Osteoblast (primary cell): ENCODE data around the gene CNOT6. TPM values are rescaled to one million over a fixed set of nuclear protein-coding genes. Genes with fewer than 3 reads are reported as not detected.

Experiments used
- DNase-seq: peaks from one replicate; pipeline ENCODE4 v3.0.0; 2011; ENCODE audit warnings: low spot score, mixed read lengths; ENCODE audit not compliant: insufficient read length; ENCODE audit errors: missing footprints
- H2AFZ ChIP-seq: 2 replicates; pipeline ENCODE4 v1.6.0; 2011; ENCODE audit warnings: mild to moderate bottlenecking, low read length
- H3K27ac ChIP-seq: 2 replicates; pipeline ENCODE4 v1.5.1; 2011; ENCODE audit warnings: mild to moderate bottlenecking, low read depth, low read length, moderate library complexity
- H3K27me3 ChIP-seq: 2 replicates; pipeline ENCODE4 v1.6.0; 2012; ENCODE audit warnings: mild to moderate bottlenecking, control low read depth, inconsistent platforms, low read length, moderate library complexity; ENCODE audit not compliant: insufficient read depth
- H3K36me3 ChIP-seq: 2 replicates; pipeline ENCODE4 v1.5.1; 2011; ENCODE audit warnings: mild to moderate bottlenecking, low read length, control low read depth, moderate library complexity; ENCODE audit not compliant: insufficient read depth
- H3K4me1 ChIP-seq: 2 replicates; pipeline ENCODE4 v1.5.1; 2011; ENCODE audit warnings: mild to moderate bottlenecking, low read length, control low read depth, moderate library complexity; ENCODE audit not compliant: insufficient read depth
- H3K4me2 ChIP-seq: 2 replicates; pipeline ENCODE4 v1.6.0; 2011; ENCODE audit warnings: mild to moderate bottlenecking, low read length; ENCODE audit not compliant: insufficient read depth
- H3K4me3 ChIP-seq: fragments of 200-600 bp; sonication (generic); 3 replicates; pipeline ENCODE4 v1.5.1; 2012; ENCODE audit warnings: mild to moderate bottlenecking, low read length, inconsistent platforms; ENCODE audit not compliant: insufficient read depth
- H3K79me2 ChIP-seq: 2 replicates; pipeline ENCODE4 v1.6.0; 2012; ENCODE audit warnings: mild to moderate bottlenecking, low read length, control low read depth, inconsistent platforms; ENCODE audit not compliant: insufficient read depth
- H3K9me3 ChIP-seq: 2 replicates; pipeline ENCODE4 v1.5.1; 2011; ENCODE audit warnings: low read depth, low read length, control low read depth
- H4K20me1 ChIP-seq: 2 replicates; pipeline ENCODE4 v1.6.0; 2012; ENCODE audit warnings: mild to moderate bottlenecking, low read length, control low read depth; ENCODE audit not compliant: insufficient read depth
- total RNA-seq: library from RNA; depleted of rRNA; stranded (reverse); fragments of >200 nt; gene quantifications from 2 replicates; pipeline ENCODE4 v1.2.3, GENCODE V29; 2012
- TF ChIP-seq, protein P1 (sequence below): IDR thresholded peaks from 2 replicates; pipeline ENCODE4 v1.5.1; 2011; ENCODE audit warnings: mild to moderate bottlenecking, low read depth, low read length, moderate library complexity; ENCODE audit errors: extremely low read depth

The CNOT6 gene
- total RNA-seq, 1 donor, result 8.3 TPM

DNA sequence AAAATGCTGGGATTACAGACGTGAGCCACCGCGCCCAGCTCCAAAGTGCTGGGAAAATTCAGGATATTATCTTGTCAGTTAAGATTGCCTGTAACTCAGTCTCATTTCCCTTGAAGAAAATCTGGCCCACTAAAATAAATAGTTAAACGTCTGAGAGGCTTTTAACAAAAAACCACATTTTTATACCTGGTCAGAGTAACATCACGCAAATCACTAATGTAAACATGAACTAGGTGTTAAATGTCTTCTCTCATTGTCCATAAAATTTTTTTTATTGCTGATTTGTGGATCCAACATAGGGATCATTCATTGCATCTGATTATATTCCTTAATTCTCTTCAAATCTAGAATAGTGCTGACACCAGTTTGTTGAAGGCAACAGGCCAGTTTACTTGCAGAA lies 22.3 kb downstream of the CNOT6 start:
- no peak overlapping the region for H3K4me3 ChIP-seq
- no peaks in the 10 kb centered on the region for H3K27me3 ChIP-seq
- H3K9me3 ChIP-seq, result no peaks in the 10 kb centered on the region
- H2AFZ ChIP-seq, result no peak overlapping the region
- no peak overlapping the region for H3K27ac ChIP-seq
- H3K4me2 ChIP-seq, result no peak overlapping the region
- peaks cover 85% of the 10 kb centered on the region for H3K79me2 ChIP-seq
- H3K36me3 ChIP-seq, result no peaks in the 10 kb centered on the region
- no peak for DNase-seq
- peaks cover 4% of the 10 kb centered on the region for H3K4me1 ChIP-seq
- peaks cover 19% of the 10 kb centered on the region for H4K20me1 ChIP-seq
- TF ChIP-seq, protein P1, sequence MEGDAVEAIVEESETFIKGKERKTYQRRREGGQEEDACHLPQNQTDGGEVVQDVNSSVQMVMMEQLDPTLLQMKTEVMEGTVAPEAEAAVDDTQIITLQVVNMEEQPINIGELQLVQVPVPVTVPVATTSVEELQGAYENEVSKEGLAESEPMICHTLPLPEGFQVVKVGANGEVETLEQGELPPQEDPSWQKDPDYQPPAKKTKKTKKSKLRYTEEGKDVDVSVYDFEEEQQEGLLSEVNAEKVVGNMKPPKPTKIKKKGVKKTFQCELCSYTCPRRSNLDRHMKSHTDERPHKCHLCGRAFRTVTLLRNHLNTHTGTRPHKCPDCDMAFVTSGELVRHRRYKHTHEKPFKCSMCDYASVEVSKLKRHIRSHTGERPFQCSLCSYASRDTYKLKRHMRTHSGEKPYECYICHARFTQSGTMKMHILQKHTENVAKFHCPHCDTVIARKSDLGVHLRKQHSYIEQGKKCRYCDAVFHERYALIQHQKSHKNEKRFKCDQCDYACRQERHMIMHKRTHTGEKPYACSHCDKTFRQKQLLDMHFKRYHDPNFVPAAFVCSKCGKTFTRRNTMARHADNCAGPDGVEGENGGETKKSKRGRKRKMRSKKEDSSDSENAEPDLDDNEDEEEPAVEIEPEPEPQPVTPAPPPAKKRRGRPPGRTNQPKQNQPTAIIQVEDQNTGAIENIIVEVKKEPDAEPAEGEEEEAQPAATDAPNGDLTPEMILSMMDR, result no peak

DNA sequence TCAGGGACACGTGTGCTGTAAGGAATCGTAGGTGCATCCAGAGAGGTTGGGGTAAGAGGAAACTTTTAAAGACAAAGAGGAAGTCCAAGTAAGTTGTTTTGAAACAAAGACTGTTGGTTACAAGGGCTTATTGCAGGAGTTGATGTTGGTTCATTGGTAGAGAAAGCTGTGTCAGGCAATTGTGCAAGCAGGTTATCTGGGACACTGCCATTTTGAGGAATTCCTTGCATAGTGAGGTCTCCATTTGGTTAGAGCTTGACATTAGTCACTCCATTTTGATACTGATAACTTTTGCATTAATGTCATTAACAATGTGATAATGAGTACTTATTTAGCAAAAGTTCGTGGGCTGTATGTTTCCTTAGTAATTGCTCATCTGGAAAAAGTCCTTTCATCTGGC lies 24.9 kb downstream of the CNOT6 start:
- no peaks in the 10 kb centered on the region for H3K9me3 ChIP-seq
- H3K4me1 ChIP-seq, result peaks cover 4% of the 10 kb centered on the region
- H2AFZ ChIP-seq, result no peak overlapping the region
- H3K27ac ChIP-seq, result no peak overlapping the region
- no peak overlapping the region for H3K4me3 ChIP-seq
- DNase-seq, result no peak
- TF ChIP-seq, protein P1, result no peak
- H3K27me3 ChIP-seq, result no peaks in the 10 kb centered on the region
- H3K36me3 ChIP-seq, result no peaks in the 10 kb centered on the region
- H3K79me2 ChIP-seq, result peaks cover 95% of the 10 kb centered on the region
- H4K20me1 ChIP-seq, result peaks cover 23% of the 10 kb centered on the region
- no peak overlapping the region for H3K4me2 ChIP-seq

DNA sequence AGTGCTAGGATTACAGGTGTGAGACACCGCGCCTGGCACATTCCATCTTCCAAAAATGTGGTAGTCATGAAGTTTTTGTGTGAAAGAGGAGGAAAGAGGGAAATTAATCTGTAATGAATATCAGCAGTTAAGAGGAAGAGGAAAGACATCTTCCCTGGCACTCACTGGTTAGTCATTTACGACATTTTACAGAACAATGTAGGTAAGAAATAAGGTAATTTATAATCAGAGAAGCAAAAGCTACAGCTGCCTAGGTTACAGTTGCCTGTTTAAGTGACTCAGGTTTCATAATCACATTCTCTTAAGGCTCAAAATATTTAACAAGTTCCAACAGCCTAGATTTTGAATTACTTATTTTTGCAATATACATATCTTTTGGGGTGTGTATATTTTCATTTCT lies 26.9 kb downstream of the CNOT6 start:
- Histone ChIP-seq H4K20me1 (peaks cover 25% of the 10 kb centered on the region), H3K4me1 (peaks cover 4% of the 10 kb centered on the region)

DNA sequence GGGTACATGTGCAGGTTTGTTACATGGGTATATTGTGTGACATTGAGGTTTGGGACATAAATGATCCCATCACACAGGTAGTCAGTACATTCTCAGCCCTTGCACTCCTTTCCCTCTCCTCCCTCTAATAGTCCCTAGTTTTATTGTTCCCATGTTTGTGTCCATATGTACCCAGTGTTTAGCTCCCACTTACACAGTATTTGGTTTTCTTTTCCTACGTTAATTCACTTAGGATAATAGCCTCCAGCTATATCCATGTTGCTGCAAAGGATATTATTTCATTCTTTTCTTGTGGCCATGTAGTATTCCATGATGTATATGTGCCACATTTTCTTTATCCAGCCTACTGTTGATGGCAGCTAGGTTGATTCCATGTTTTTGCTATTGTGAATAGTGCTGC lies 27.4 kb downstream of the CNOT6 start:
- H4K20me1 ChIP-seq, result peaks cover 28% of the 10 kb centered on the region

More for the DNA sequence above, 26.9 kb downstream of the CNOT6 start:
- Histone ChIP-seq H3K36me3 (no peaks in the 10 kb centered on the region), H3K4me2 (no peak overlapping the region), H3K79me2 (peaks cover 96% of the 10 kb centered on the region), H3K27ac (no peak overlapping the region), H3K9me3 (no peaks in the 10 kb centered on the region), H3K4me3 (no peak overlapping the region), H3K27me3 (no peaks in the 10 kb centered on the region), H2AFZ (no peak overlapping the region)
- no peak for DNase-seq
- TF ChIP-seq, protein P1, result no peak

More for the DNA sequence above, 27.4 kb downstream of the CNOT6 start:
- Histone ChIP-seq H3K27ac (no peak overlapping the region), H3K27me3 (no peaks in the 10 kb centered on the region), H3K36me3 (no peaks in the 10 kb centered on the region), H3K79me2 (peaks cover 97% of the 10 kb centered on the region), H3K9me3 (no peaks in the 10 kb centered on the region), H3K4me2 (no peak overlapping the region), H3K4me1 (peaks cover 4% of the 10 kb centered on the region), H2AFZ (no peak overlapping the region), H3K4me3 (no peak overlapping the region)
- no peak for DNase-seq
- TF ChIP-seq, protein P1, result no peak
